Subcutaneous abdominal adipose tissue (tissue), 5 donors: ENCODE results near the gene CMSS1.
A peak's percentile ranks its signal among the peaks of the same experiment; 100 is the strongest.

Experiments
- H3K27ac ChIP-seq: one replicate; pipeline ENCODE4 v1.7.0; 2013; ENCODE audit warnings: low read depth, mild to moderate bottlenecking, inconsistent platforms, low read length, moderate library complexity
- H3K27me3 ChIP-seq, 5 donors: one replicate each; pipeline ENCODE4 v1.7.0; 2013; ENCODE audit warnings: low read length in 5 of 5, inconsistent platforms in 1 of 5; ENCODE audit not compliant: control insufficient read depth in 5 of 5, insufficient read depth in 4 of 5
- H3K36me3 ChIP-seq, 5 donors: one replicate each; pipeline ENCODE4 v1.7.0; 2013; ENCODE audit warnings: low read length in 5 of 5; ENCODE audit not compliant: control insufficient read depth in 5 of 5, insufficient read depth in 5 of 5
- H3K4me1 ChIP-seq, 5 donors: one replicate each; pipeline ENCODE4 v1.7.0; 2013; ENCODE audit warnings: low read length in 5 of 5, mild to moderate bottlenecking in 3 of 5, moderate library complexity in 1 of 5; ENCODE audit not compliant: control insufficient read depth in 5 of 5, insufficient read depth in 5 of 5
- H3K4me3 ChIP-seq, 5 donors: one replicate each; pipeline ENCODE4 v1.7.0; 2013; ENCODE audit warnings: low read length in 5 of 5, low read depth in 1 of 5
- H3K9ac ChIP-seq, 5 donors: one replicate each; pipeline ENCODE4 v1.7.0; 2013; ENCODE audit warnings: low read length in 5 of 5, mild to moderate bottlenecking in 4 of 5, moderate library complexity in 3 of 5
- H3K9me3 ChIP-seq, 5 donors: one replicate each; pipeline ENCODE4 v1.7.0; 2013; ENCODE audit warnings: low read length in 5 of 5; ENCODE audit not compliant: control insufficient read depth in 5 of 5
- donor health status: healthy.
- donor health status: healthy.
- donor health status: healthy.
- donor health status: healthy.
- donor health status: healthy.

Gene CMSS1

GRCh38 chr3:99868311-99868646, 50.6 kb downstream of the CMSS1 start:
- no peak overlapping the region for H3K27ac ChIP-seq
- peaks cover 2 to 65% (median 50%) of the 10 kb centered on the region in 5 donors for H3K4me1 ChIP-seq
- no peaks in the 10 kb centered on the region for H3K27me3 ChIP-seq
- no peak overlapping the region for H3K4me3 ChIP-seq
- H3K9me3 ChIP-seq = no peaks in the 10 kb centered on the region
- H3K9ac ChIP-seq = no peak overlapping the region
- peaks cover 3 to 32% (median 13%) of the 10 kb centered on the region in 5 donors for H3K36me3 ChIP-seq

- no peaks in the 10 kb centered on the region for H3K27me3 ChIP-seq
- H3K9ac ChIP-seq = peak overlapping the region in 1 of 5 donors; percentile 20
- peaks cover 2 to 76% (median 61%) of the 10 kb centered on the region in 5 donors for H3K4me1 ChIP-seq
- H3K27ac ChIP-seq = peak overlapping the region; percentile 34
- H3K36me3 ChIP-seq = peaks cover 0 to 27% (median 9%) of the 10 kb centered on the region in 5 donors
- H3K4me3 ChIP-seq = no peak overlapping the region
- H3K9me3 ChIP-seq = no peaks in the 10 kb centered on the region
Observed at GRCh38 chr3:99869621-99870020, 52.0 kb downstream of the CMSS1 start.

GRCh38 chr3:99870712-99871111, 53.0 kb downstream of the CMSS1 start:
- Histone ChIP-seq H3K9ac (no peak overlapping the region), H3K4me3 (peak overlapping the region in 2 of 5 donors; percentile 7 to 84), H3K36me3 (peaks cover 0 to 24% (median 9%) of the 10 kb centered on the region in 5 donors), H3K4me1 (peaks cover 2 to 76% (median 57%) of the 10 kb centered on the region in 5 donors), H3K27ac (no peak overlapping the region), H3K27me3 (no peaks in the 10 kb centered on the region), H3K9me3 (no peaks in the 10 kb centered on the region)

GRCh38 chr3:99871231-99872045, 53.8 kb downstream of the CMSS1 start:
- peak overlapping the region in 2 of 5 donors; percentile 52 to 84 for H3K4me3 ChIP-seq

GRCh38 chr3:99872923-99873254, 55.2 kb downstream of the CMSS1 start:
- Histone ChIP-seq H3K9me3 (no peaks in the 10 kb centered on the region), H3K9ac (peak overlapping the region in 3 of 5 donors; percentile 33 to 99 (median 49)), H3K4me1 (peaks cover 2 to 75% (median 50%) of the 10 kb centered on the region in 5 donors), H3K36me3 (peaks cover 0 to 19% (median 9%) of the 10 kb centered on the region in 5 donors), H3K4me3 (peak overlapping the region; percentile 52 to 97 (median 88)), H3K27ac (no peak overlapping the region), H3K27me3 (no peaks in the 10 kb centered on the region)

More at GRCh38 chr3:99871231-99872045, 53.8 kb downstream of the CMSS1 start:
- Histone ChIP-seq H3K4me1 (peaks cover 2 to 72% (median 54%) of the 10 kb centered on the region in 5 donors), H3K27me3 (no peaks in the 10 kb centered on the region), H3K9me3 (no peaks in the 10 kb centered on the region), H3K27ac (no peak overlapping the region), H3K36me3 (peaks cover 0 to 21% (median 9%) of the 10 kb centered on the region in 5 donors), H3K9ac (peak overlapping the region in 1 of 5 donors; percentile 30)

GRCh38 chr3:99873269-99874102, 55.8 kb downstream of the CMSS1 start:
- no peaks in the 10 kb centered on the region for H3K27me3 ChIP-seq
- H3K36me3 ChIP-seq = peaks cover 0 to 15% (median 9%) of the 10 kb centered on the region in 5 donors
- H3K27ac ChIP-seq = peak overlapping the region; percentile 89
- H3K9ac ChIP-seq = peak overlapping the region in 4 of 5 donors; percentile 33 to 99 (median 72)
- H3K4me1 ChIP-seq = peaks cover 2 to 69% (median 50%) of the 10 kb centered on the region in 5 donors
- peak overlapping the region; percentile 84 to 97 (median 88) for H3K4me3 ChIP-seq
- no peaks in the 10 kb centered on the region for H3K9me3 ChIP-seq

- Histone ChIP-seq H3K27me3 (no peaks in the 10 kb centered on the region), H3K36me3 (peaks cover 0 to 15% (median 6%) of the 10 kb centered on the region in 5 donors), H3K4me1 (peaks cover 0 to 63% (median 49%) of the 10 kb centered on the region in 5 donors), H3K9me3 (no peaks in the 10 kb centered on the region), H3K9ac (peak overlapping the region in 4 of 5 donors; percentile 86 to 99 (median 94)), H3K4me3 (peak overlapping the region; percentile 84 to 97 (median 88)), H3K27ac (peak overlapping the region; percentile 89)
Observed at GRCh38 chr3:99874237-99875002, 56.8 kb downstream of the CMSS1 start.

GRCh38 chr3:99875581-99875928, 57.9 kb downstream of the CMSS1 start:
- H3K36me3 ChIP-seq = peaks cover 0 to 9% (median 6%) of the 10 kb centered on the region in 5 donors
- peak overlapping the region; percentile 84 to 97 (median 88) for H3K4me3 ChIP-seq
- peak overlapping the region; percentile 86 to 99 (median 92) for H3K9ac ChIP-seq
- H3K27me3 ChIP-seq = no peaks in the 10 kb centered on the region
- H3K27ac ChIP-seq = peak overlapping the region; percentile 89
- peaks cover 0 to 65% (median 38%) of the 10 kb centered on the region in 5 donors for H3K4me1 ChIP-seq
- H3K9me3 ChIP-seq = no peaks in the 10 kb centered on the region

GRCh38 chr3:99875929-99876841, 58.5 kb downstream of the CMSS1 start:
- no peaks in the 10 kb centered on the region for H3K9me3 ChIP-seq
- no peaks in the 10 kb centered on the region for H3K27me3 ChIP-seq
- peak overlapping the region; percentile 86 to 99 (median 92) for H3K9ac ChIP-seq
- H3K27ac ChIP-seq = peak overlapping the region; percentile 89
- H3K36me3 ChIP-seq = peaks cover 0 to 4% (median 4%) of the 10 kb centered on the region in 5 donors
- H3K4me3 ChIP-seq = peak overlapping the region; percentile 84 to 97 (median 88)
- peaks cover 0 to 64% (median 41%) of the 10 kb centered on the region in 5 donors for H3K4me1 ChIP-seq
